DMS79 (cell line): Measurements from ENCODE around the gene TBX15.

Source experiments
- DNase-seq: peaks from one replicate; lab custom pipeline; 2025; lab: John Stamatoyannopoulos, UW

TBX15 gene

GRCh38 chr1:119001181-119002027 lies 13.3 kb upstream of the TBX15 start:
- no peak for DNase-seq

GRCh38 chr1:119000371-119001180 lies 12.4 kb upstream of the TBX15 start:
- DNase-seq = no peak

DNA sequence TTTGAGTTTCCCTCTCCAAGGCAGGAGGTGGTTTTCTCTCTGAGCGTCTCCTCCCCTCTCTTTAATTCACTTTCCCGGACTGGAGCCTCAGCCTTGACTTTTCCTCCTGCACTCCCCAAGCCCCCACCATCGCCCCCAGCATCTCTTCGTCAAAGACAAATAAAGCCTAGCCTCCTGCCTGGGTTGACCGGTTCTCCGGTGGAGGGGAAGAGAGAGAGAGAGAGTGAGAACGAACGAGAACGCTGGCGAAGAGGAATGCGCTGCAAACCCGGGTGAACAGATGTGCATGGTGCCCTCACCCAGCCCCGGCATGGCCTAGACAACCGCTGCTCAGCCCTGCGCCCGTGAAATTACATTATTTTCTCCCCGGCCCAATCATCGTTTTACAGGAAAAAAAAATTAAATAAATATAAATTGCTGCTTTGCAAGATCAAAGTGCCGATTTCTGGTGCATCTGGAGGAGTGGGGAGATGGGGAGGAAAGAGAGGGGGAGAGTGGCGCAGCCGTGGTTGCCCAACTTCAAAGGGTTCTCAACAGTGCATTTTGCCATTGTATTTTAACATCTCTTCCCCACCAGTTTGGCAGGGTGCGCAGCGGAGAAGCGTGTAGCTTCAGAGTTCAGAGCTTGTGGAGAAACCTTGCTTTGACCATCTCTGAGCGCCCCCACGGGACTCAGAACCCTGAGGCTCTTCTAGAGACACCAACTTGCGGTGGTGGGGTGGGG lies 11.4 kb upstream of the TBX15 start:
- no peak for DNase-seq

DNA sequence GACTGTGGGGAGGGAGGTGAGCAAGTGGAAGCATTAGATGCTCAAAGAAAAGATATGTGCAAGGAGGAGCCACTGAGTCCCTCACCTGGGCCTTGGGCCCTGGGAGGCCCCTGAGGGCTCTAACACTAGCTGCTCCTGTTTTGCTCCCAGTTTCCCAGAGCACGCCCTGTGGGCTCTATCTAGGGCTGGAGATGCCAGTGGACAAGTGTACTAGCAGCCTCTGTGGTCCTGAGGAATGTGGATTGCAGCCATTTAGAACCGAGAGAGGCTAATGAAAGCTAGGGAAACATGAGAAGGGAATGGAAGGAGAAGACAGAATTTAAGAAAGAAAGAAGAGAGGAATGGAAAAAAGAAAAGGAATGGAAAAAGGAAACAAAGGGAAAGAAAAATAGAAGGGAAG lies 10.0 kb upstream of the TBX15 start:
- no peak for DNase-seq

DNA sequence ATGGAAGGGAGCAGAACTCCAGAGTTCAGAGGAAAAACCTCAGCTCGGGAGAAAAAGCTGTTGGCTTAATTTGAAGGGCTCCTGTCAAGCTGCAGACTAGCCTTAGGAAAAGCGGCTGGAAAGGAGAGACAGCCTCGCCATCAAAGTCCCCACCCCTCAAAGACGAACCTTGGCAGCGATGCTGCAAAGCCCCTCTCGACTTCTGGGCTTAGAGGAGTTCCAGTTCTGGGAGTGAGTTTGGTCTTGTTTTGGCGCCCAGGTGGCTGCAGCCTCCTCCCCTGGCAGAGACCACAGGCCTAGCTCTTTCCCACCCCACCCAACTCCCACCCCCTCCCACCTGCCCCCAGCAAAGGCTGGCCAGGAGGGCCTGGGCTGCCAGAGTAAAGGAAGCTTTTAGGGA lies 9.1 kb upstream of the TBX15 start:
- DNase-seq = no peak

DNA sequence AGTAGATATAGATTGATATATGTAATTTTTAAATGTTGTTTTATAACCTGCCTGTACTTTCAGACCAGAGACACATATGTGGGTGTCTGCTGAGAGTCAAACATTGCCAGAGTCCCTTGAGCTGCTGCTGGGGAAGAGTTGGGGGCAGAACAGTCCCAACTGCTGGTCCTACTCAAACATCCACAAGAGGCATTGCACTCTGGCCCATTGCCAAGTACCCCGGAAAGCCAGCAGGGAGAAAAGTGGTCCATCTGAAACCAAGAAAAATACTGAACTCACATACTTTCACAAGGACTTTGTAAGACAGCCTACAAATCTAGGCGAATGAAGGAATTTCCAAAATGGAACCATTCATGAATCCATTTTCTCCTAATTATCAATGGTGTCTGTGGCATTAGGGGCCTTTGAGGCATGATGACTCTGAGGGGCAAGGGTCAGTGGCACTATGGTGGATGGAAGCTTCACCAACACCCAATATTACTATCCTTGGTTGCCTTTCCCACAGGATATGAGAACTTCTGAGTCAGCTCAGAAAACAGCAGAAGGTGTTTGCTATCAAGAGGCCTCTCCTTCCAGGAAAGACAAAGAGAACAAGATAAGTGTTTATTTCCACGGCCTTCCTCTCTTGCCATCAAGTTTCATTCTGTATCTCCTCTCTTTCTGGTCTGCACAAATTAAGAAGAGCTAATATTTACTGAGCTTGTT lies 7.3 kb upstream of the TBX15 start:
- DNase-seq = no peak

DNA sequence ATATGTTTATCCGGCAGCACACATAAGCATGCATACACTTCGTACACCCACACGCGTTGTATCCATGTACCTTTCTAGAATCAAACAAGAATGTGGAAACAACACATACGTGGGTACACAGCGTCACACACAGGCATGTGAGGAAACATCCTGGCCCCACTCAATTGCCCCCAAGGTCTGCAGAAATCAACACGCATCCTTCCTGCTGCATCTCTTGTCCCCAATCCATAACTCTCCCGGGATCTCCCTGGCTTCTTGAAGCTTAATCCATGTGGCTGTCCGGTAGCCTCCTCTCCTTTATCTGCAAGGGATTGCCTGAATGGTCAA lies 5.5 kb upstream of the TBX15 start:
- no peak for DNase-seq

DNA sequence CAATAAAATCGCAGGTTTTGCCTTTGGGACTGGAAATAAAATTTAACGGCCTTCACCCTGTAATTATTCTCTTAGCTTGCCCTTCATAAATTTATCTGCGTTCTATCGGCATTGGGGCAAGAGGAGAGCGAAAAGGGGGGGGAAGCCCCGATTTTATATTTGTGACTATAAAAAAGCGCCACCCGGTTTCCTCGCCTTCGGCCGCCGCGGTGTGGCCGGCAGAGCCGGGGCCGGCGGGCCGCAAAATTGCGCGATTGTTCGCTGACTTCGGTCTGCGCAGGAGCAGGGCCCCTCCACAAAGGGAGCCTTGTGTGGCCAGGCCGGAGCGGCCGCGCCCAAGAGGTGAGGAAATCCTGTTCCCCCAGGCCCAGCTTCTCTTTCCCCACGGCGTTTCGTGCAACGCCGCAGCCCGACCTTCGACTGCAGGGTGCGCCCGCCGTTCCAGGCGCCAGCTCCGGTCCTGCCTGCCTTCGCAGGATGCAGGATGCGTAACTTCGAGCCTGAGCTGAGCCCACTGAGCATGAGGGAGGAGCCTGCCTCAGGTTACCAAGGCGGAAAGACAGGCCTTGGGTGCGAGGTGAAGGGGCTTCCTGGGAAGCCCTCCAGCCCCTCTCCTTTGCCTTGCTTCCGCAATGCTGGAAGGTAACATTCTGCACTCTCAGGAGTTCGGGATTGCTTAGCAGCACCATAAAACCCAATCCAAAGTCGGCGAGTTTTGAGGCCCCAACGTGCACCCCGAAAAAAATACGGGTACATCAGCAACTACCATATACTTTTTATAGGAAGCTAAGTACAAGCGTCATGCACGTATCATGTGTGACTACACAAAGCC lies 4.9 kb upstream of the TBX15 start:
- no peak for DNase-seq

- no peak for DNase-seq
Observed at GRCh38 chr1:118992237-118992825, 4.2 kb upstream of the TBX15 start.

DNA sequence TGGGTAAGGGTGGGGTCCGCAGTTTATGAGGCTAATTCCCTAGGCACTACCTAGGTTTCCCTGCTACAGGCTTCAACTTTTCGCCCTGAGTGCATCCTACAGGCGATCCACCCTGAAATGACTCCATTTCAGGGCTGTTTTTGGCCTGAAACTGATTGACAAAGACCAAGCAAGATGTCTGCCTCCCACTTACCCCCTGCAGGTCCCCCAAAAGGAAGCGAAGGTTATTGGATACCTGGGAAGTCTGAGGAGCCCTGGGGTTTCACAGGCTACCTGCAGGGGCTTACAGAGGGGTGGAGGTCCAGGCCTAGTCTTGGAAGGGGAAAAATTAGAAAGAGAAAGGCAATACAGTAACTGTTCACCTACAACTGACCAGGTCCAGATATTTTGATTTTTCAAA lies 3.3 kb upstream of the TBX15 start:
- no peak for DNase-seq

DNA sequence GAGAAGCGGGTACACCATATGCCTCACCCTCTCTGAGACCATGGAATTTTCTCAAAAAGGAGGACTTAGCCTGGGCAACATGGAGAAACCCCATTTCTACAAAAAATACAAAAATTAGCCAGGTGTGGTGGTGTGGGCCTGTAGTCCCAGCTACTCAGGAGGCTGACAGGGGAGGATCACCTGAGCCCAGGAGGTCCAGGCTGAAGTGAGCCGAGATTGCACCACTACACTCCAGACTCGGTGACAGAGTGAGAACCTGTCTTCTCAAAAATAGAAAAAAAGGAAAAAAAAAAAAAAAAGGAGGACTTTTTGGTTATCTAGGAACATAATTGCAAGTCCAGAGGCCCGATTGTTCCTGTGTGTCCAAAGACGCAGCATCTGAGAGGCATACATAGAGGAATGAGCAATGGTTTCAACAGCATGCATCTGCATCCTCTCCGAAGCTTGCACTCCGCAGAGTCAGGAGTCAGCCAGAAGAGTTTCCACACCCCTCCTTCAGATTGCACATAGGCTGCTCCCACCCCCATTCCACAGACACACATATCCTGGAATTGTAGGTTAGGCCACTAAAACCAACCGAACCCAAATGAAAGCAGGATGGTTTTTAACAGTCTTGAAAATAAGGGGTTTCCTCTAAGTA lies 2.5 kb upstream of the TBX15 start:
- DNase-seq = no peak

DNA sequence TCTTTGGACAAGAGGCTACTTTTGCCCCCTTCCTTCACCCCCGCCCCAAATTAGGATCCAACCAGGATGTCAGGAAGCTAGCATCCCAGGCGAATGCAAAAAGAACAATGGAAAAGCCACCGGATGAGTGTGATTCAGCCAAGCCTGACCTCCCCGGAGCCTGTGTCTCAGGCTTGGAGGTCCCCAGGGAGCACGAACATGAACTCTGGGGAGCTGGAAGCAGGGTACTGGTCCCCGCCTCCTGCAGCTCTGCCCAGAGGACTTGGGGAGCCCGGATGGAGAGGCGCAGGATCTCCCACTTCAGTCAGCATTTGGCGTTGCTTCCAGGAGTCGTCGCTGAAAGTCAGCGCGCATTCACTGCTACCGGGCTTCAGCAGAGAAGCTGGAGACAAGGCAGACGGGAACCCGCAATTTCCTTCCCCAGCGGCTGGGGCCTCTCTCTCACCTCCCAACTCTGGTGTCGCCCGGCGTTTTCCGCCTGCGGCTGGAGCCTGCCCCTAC lies 1.8 kb upstream of the TBX15 start:
- no peak for DNase-seq

DNA sequence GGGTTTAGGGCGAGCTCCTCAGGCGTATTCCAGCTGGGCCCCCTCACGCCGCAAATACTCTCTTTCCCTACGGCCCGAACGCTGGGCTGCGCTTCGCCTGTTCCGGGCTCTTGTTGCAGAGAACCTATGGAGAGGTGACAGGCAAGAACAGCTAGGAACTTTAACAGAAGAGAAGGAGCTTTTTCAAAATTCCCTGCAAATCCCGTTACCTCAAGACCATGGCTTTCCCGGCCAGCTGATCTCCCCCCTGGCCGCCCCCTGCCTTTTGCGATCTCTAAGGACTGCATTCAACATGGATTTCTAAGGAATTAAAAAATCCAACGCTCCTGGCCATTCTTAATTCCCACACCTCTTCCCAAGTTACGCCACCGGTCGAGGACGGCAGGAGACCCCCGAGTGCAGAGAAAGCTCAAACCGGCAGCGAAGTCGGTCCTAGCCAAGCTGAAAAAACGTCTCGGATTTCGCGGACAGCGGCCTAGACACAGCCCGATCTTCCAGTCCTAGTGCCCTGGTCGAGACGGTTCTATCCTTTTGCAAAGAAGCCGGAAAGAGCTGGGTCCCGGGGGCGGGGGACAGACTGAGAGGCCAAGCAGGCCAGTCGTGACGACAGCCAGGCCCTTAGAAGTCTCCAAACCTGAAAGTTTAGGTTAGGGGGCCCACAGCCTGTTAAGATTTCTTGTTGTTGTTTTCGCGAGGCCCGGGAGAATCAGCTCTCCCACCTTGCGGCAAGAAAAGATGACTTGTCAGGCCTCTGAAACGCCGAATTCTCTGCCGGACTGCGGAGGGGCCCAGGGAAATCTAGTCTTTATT lies 1.1 kb upstream of the TBX15 start:
- no peak for DNase-seq

GRCh38 chr1:118987468-118988185 lies 516 bp downstream of the TBX15 start:
- DNase-seq = peak; percentile 34

DNA sequence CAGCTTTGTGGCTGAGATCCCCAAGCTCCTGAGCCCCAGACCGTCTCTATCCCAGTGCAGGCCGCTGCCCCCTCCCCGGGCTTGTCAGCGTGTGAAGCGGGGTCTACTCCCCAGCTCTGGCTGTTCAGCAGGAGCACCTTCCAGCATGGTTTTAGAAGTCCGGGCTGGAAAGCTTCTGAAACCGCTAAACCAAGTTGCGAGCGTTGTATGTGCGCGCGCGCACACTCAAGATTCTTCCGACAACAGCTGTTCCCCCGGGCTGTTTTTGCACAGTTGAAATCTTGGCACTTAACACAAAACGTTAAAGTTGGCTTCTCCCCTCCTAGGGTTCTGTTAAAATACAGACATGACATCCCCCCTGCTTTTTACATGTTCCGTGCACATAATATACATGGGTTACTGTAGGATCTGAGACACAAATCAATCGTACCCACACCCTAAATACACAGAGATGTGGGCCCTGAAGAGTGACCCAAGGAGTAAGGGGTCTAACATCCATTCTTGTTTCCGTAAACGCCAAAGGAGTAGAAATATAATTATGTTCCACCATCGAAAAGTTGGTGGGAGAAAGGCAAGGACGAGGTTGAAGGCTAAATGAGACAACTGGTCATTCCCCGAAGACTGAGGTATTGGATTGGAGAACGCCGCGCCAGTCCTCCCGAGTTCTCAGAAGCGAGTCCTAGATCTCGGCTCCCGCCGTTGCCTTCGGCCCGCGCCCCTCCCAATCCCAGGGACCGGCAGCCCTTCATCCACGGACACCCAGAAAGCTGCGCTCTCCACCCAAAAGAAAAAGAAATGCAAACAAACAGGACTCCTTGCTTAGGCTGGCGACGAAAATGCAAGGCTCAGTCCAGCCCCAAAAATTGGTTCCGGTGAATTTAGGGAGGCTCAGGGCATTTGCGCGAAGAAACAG lies 1.3 kb downstream of the TBX15 start:
- no peak for DNase-seq

GRCh38 chr1:118985640-118986554 lies 2.2 kb downstream of the TBX15 start:
- DNase-seq = no peak
